WTC11 (cell line): Measurements from ENCODE around the gene ADAM33. TPM values are rescaled to one million over a fixed set of nuclear protein-coding genes. Genes with fewer than 3 reads are reported as not detected.
A peak's percentile ranks its signal among the peaks of the same experiment; 100 is the strongest.

Experiments used
- ATAC-seq: fragments of 200-7000 bp; cut with Tn5 transposase; 2 replicates; pipeline ENCODE4 v1.10.0; 2021; ENCODE audit warnings: mild to moderate bottlenecking, moderate library complexity
- CTCF ChIA-PET: fragments of 300-600 bp; sonication (Branson Sonifier 250); formaldehyde crosslinking; loops from one replicate; lab custom pipeline; 2021; ENCODE audit warnings: antibody characterized with exemption; lab: Charles Lee
- POLR2A ChIA-PET: fragments of 350-600 bp; sonication (Branson Sonifier 250); formaldehyde crosslinking; loops from one replicate; lab custom pipeline; 2021; ENCODE audit warnings: antibody characterized with exemption; lab: Charles Lee
- DNase-seq: peaks from one replicate; pipeline ENCODE4 v3.0.0; 2021; ENCODE audit warnings: low spot score
- H3K27ac Mint-ChIP-seq: 2 replicates; pipeline ENCODE4 v1.8.0; 2021; ENCODE audit warnings: mixed read lengths
- H3K27me3 Mint-ChIP-seq: 2 replicates; pipeline ENCODE4 v1.8.0; 2021; ENCODE audit warnings: low read depth, mild to moderate bottlenecking, moderate library complexity, mixed read lengths
- H3K36me3 Mint-ChIP-seq: 2 replicates; pipeline ENCODE4 v1.8.0; 2021; ENCODE audit warnings: mixed read lengths
- H3K4me1 Mint-ChIP-seq: 2 replicates; pipeline ENCODE4 v1.8.0; 2022; ENCODE audit warnings: mixed read lengths
- H3K4me3 Mint-ChIP-seq: 2 replicates; pipeline ENCODE4 v1.8.0; 2021; ENCODE audit warnings: mild to moderate bottlenecking, moderate library complexity, mixed read lengths
- H3K9me3 Mint-ChIP-seq: 2 replicates; pipeline ENCODE4 v1.8.0; 2021; ENCODE audit warnings: mixed read lengths
- ETV6 ChIP-seq: sonication (generic); formaldehyde crosslinking; IDR thresholded peaks from 2 replicates; pipeline ENCODE4 v1.8.1; 2022; ENCODE audit warnings: mild to moderate bottlenecking, missing genetic modification reagents
- FOXK1 ChIP-seq: sonication (generic); formaldehyde crosslinking; IDR thresholded peaks from 2 replicates; pipeline ENCODE4 v1.8.0; 2022; ENCODE audit warnings: mild to moderate bottlenecking, moderate library complexity, missing genetic modification reagents
- GTF2I ChIP-seq: fragments of 250-450 bp; sonication (Bioruptor Pico); conservative IDR thresholded peaks from 2 replicates; pipeline ENCODE4 v1.4.0; 2021; ENCODE audit warnings: mild to moderate bottlenecking
- HMGA2 ChIP-seq: fragments of 250-450 bp; sonication (Bioruptor Pico); IDR thresholded peaks from 2 replicates; pipeline ENCODE4 v1.4.0; 2021; ENCODE audit warnings: mild to moderate bottlenecking, moderate library complexity
- SOX15 ChIP-seq: fragments of 250-450 bp; sonication (Bioruptor Pico); IDR thresholded peaks from 2 replicates; pipeline ENCODE4 v1.9.0; 2021; ENCODE audit warnings: mild to moderate bottlenecking
- TEAD1 ChIP-seq: sonication (generic); formaldehyde crosslinking; IDR thresholded peaks from 2 replicates; pipeline ENCODE4 v1.8.0; 2022; ENCODE audit warnings: mild to moderate bottlenecking, missing genetic modification reagents
- TEAD4 ChIP-seq: sonication (generic); formaldehyde crosslinking; IDR thresholded peaks from 2 replicates; pipeline ENCODE4 v1.8.0; 2022; ENCODE audit warnings: mild to moderate bottlenecking, missing genetic modification reagents
- ZNF423 ChIP-seq: fragments of 250-450 bp; sonication (Bioruptor Pico); IDR thresholded peaks from 2 replicates; pipeline ENCODE4 v2.1.2; 2022; ENCODE audit warnings: mild to moderate bottlenecking, moderate library complexity
- total RNA-seq: library from RNA; stranded (reverse); gene quantifications from 3 replicates; pipeline ENCODE4 v1.2.3, GENCODE V29; 2021
- TF ChIP-seq, protein P1 (sequence below): sonication (generic); formaldehyde crosslinking; IDR thresholded peaks from 2 replicates; pipeline ENCODE4 v1.8.1; 2023; ENCODE audit warnings: mild to moderate bottlenecking, moderate library complexity, missing genetic modification reagents
- TF ChIP-seq, protein P2 (sequence below): fragments of 200-600 bp; IDR thresholded peaks from 2 replicates; pipeline ENCODE4 v1.8.0; 2022; ENCODE audit warnings: antibody characterized with exemption
- TF ChIP-seq, protein P3 (sequence below): fragments of 250-450 bp; sonication (Bioruptor Pico); IDR thresholded peaks from 2 replicates; pipeline ENCODE4 v2.1.2; 2022; ENCODE audit warnings: mild to moderate bottlenecking, moderate library complexity

The ADAM33 gene
- total RNA-seq, 1 experiment from 2014 or later = 5.3 TPM

DNA sequence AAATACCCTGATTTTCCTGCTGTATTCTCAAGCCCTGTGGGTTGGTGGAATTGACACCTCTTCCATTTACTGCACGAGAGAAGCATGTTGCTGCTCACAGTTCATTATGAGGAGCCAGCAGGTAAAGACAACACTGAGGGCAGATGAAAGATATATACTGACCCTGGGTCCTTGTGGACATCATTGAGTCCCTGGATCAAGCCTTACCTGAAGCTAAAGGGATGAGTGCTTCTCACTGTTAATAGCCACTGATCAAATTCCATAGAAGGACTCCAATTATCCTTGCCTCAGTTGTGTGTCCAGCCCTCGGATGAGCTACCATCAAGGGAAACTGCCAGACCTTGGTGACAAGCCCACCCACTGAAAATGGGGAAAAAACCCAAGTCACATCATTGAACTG is 38.3 kb upstream of the ADAM33 start:
- Mint-ChIP-seq H3K4me3 (no peak overlapping the region), H3K27me3 (no peaks in the 10 kb centered on the region), H3K4me1 (peaks cover 8% of the 10 kb centered on the region), H3K27ac (peak overlapping the region; percentile 79), H3K36me3 (no peaks in the 10 kb centered on the region), H3K9me3 (peaks cover 4% of the 10 kb centered on the region; the same call in 1 of the 2 replicates)
- ChIA-PET POLR2A (no interaction called here), CTCF (interaction anchor here (0.7 to 2.1 kb wide), 8 partner anchors 9 to 352 kb away, joined by 3 to 21 read pairs (median 4); partner anchors contain the start of genes ADAM33 and ADISSP)
- 0 out of 2 replicates have a peak, but pooled peaks have one; percentile 29 for TF ChIP-seq GTF2I (CRISPR knock-in tag)
- no peak for TF ChIP-seq FOXK1 (CRISPR knock-in tag)
- TF ChIP-seq TEAD1 (CRISPR knock-in tag) = no peak
- TF ChIP-seq ETV6 = no peak
- DNase-seq (no peak), ATAC-seq (no peak)

DNA sequence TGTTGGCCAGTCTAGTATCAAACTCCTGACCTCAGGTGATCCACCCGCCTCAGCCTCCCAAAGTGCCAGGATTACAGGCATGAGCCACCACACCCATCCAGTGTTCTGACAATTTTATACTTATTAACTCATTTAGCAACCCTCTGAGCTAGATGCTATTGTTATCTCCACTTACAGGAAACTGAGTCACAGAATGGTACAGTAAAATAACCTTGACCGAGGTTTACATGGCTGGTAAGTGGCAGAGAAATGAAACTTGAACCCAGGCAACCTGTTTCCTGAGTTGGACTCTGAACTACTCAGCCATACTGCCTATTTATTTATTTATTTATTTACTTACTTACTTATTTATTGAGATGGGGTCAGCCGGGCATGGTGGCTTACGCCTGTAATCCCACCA is 37.2 kb upstream of the ADAM33 start:
- no peak overlapping the region for H3K4me3 Mint-ChIP-seq
- ChIA-PET CTCF (interaction anchor here (1.0 to 3.6 kb wide), 5 partner anchors 8 to 43 kb away, joined by 4 to 88 read pairs (median 5); no protein-coding TSS in a partner anchor), POLR2A (no interaction called here)
- H3K9me3 Mint-ChIP-seq = peaks cover 4% of the 10 kb centered on the region; the same call in 1 of the 2 replicates
- no peak for TF ChIP-seq TEAD4 (CRISPR knock-in tag)
- TF ChIP-seq, protein P1, sequence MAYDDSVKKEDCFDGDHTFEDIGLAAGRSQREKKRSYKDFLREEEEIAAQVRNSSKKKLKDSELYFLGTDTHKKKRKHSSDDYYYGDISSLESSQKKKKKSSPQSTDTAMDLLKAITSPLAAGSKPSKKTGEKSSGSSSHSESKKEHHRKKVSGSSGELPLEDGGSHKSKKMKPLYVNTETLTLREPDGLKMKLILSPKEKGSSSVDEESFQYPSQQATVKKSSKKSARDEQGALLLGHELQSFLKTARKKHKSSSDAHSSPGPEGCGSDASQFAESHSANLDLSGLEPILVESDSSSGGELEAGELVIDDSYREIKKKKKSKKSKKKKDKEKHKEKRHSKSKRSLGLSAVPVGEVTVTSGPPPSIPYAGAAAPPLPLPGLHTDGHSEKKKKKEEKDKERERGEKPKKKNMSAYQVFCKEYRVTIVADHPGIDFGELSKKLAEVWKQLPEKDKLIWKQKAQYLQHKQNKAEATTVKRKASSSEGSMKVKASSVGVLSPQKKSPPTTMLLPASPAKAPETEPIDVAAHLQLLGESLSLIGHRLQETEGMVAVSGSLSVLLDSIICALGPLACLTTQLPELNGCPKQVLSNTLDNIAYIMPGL (CRISPR knock-in tag) = no peak
- ATAC-seq = no peak
- H3K27ac Mint-ChIP-seq = no peak overlapping the region
- no peaks in the 10 kb centered on the region for H3K36me3 Mint-ChIP-seq
- peaks cover 8% of the 10 kb centered on the region for H3K4me1 Mint-ChIP-seq
- no peaks in the 10 kb centered on the region for H3K27me3 Mint-ChIP-seq
- DNase-seq = no peak

DNA sequence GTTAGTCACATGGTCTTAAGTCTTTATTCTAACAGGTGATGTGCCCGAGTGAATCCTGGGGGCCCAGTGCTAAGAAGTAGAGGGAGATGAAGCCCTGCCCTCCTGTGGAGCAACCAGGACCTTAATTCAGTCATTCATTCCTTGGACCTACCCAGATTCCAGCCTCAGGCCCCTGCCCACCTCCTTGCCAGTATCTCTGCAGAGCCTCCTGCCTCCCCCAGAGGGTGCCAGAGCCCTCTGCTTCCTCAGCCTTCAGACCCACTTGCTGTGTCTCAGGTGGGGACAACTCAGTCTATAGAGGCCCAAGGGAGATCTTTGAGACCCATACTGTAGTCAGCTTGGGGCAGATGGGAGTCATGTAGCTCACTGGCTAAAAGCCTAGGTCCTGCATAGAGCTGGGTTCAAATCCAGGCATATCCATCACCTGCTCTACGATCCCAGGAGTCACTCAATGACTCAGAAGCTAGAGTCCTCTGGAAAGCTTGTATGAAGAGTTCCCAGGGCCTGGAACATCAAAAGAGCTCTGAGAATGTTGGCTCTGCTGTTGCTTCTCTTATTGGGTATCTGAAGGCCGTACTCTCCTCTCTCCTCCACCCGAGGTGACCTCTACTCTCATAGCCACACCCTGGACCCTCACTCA is 34.5 kb upstream of the ADAM33 start:
- Mint-ChIP-seq H3K36me3 (no peaks in the 10 kb centered on the region), H3K4me3 (no peak overlapping the region), H3K27me3 (no peaks in the 10 kb centered on the region), H3K4me1 (peaks cover 8% of the 10 kb centered on the region), H3K9me3 (peaks cover 4% of the 10 kb centered on the region; the same call in 1 of the 2 replicates), H3K27ac (0 out of 2 replicates have a peak overlapping the region, but pooled peaks have one; percentile 8)
- DNase-seq (peak; percentile 70), ATAC-seq (peak; percentile 98)
- ChIA-PET CTCF (interaction anchor here (0.6 to 3.6 kb wide), 30 partner anchors 10 to 369 kb away, joined by 3 to 88 read pairs (median 4); partner anchors contain the start of genes ADISSP, CENPB, MAVS and SPEF1), POLR2A (no interaction called here)
- TF ChIP-seq, protein P2, sequence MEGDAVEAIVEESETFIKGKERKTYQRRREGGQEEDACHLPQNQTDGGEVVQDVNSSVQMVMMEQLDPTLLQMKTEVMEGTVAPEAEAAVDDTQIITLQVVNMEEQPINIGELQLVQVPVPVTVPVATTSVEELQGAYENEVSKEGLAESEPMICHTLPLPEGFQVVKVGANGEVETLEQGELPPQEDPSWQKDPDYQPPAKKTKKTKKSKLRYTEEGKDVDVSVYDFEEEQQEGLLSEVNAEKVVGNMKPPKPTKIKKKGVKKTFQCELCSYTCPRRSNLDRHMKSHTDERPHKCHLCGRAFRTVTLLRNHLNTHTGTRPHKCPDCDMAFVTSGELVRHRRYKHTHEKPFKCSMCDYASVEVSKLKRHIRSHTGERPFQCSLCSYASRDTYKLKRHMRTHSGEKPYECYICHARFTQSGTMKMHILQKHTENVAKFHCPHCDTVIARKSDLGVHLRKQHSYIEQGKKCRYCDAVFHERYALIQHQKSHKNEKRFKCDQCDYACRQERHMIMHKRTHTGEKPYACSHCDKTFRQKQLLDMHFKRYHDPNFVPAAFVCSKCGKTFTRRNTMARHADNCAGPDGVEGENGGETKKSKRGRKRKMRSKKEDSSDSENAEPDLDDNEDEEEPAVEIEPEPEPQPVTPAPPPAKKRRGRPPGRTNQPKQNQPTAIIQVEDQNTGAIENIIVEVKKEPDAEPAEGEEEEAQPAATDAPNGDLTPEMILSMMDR = peak; percentile 41; the same call in 1 of the 2 replicates
- TF ChIP-seq, protein P1 (CRISPR knock-in tag) = no peak
- no peak for TF ChIP-seq SOX15
- TF ChIP-seq, protein P3, sequence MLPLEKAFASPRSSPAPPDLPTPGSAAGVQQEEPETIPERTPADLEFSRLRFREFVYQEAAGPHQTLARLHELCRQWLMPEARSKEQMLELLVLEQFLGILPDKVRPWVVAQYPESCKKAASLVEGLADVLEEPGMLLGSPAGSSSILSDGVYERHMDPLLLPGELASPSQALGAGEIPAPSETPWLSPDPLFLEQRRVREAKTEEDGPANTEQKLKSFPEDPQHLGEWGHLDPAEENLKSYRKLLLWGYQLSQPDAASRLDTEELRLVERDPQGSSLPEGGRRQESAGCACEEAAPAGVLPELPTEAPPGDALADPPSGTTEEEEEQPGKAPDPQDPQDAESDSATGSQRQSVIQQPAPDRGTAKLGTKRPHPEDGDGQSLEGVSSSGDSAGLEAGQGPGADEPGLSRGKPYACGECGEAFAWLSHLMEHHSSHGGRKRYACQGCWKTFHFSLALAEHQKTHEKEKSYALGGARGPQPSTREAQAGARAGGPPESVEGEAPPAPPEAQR (CRISPR knock-in tag) = no peak
- TF ChIP-seq HMGA2 (CRISPR knock-in tag) = no peak
- 0 out of 2 replicates have a peak, but pooled peaks have one; percentile 22 for TF ChIP-seq ZNF423 (CRISPR knock-in tag)
- TF ChIP-seq, all 79 proteins: peak for 2
